GM12864 (cell line): ENCODE measurements around the gene GP1BB.

Experiments
- DNase-seq: peaks from one replicate; pipeline ENCODE4 v3.0.0-alpha.2; 2011; ENCODE audit warnings: low read depth
- H3K4me3 ChIP-seq: 2 replicates; pipeline ENCODE4 v1.5.1; 2011; ENCODE audit warnings: mild to moderate bottlenecking, low read depth, low read length, control low read depth
- TF ChIP-seq, protein P1 (sequence below): IDR thresholded peaks from 2 replicates; pipeline ENCODE4 v1.5.1; 2011; ENCODE audit warnings: low read depth, mild to moderate bottlenecking, moderate library complexity, low read length, control low read depth, inconsistent platforms; ENCODE audit errors: missing control alignments

GP1BB gene

DNA sequence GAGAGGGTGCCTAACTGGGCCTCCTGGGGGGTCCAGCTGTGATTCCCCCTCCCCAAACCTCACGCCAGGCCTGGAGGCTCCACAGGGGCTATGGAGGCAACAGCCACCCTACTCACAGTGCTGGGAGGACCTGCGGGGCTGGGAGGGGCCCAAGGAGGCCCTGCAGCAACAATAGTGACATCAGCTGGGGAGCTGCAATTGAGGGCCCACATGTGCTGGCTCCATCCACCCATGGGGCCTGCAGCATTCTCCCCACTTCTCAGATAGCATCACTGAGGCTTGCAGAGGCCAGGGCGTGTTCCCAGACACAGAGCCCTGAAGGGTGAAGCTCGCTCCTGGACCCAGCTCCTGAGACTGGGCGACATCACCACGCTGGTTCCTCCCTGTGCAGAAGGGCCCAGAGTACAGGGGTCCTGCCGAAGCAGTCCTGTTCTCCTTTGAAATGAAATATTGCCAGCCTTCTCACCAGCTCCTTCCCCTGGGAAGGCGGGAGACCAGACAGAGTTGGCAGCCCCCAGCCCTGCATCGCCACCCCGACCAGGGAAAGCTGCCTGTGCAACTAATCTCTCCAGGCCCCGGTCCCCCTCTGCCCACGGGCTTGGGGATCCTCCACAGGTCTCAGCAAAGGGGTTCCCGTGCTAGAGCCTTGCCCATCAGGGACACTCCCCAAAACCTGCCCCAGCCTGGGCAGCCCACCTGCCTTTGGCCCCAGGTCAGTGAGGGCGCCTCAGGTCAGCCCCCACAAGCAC, 28.3 kb downstream of the GP1BB start:
- TF ChIP-seq, protein P1, sequence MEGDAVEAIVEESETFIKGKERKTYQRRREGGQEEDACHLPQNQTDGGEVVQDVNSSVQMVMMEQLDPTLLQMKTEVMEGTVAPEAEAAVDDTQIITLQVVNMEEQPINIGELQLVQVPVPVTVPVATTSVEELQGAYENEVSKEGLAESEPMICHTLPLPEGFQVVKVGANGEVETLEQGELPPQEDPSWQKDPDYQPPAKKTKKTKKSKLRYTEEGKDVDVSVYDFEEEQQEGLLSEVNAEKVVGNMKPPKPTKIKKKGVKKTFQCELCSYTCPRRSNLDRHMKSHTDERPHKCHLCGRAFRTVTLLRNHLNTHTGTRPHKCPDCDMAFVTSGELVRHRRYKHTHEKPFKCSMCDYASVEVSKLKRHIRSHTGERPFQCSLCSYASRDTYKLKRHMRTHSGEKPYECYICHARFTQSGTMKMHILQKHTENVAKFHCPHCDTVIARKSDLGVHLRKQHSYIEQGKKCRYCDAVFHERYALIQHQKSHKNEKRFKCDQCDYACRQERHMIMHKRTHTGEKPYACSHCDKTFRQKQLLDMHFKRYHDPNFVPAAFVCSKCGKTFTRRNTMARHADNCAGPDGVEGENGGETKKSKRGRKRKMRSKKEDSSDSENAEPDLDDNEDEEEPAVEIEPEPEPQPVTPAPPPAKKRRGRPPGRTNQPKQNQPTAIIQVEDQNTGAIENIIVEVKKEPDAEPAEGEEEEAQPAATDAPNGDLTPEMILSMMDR: no peak
- H3K4me3 ChIP-seq: no peak overlapping the region
- DNase-seq: no peak

DNA sequence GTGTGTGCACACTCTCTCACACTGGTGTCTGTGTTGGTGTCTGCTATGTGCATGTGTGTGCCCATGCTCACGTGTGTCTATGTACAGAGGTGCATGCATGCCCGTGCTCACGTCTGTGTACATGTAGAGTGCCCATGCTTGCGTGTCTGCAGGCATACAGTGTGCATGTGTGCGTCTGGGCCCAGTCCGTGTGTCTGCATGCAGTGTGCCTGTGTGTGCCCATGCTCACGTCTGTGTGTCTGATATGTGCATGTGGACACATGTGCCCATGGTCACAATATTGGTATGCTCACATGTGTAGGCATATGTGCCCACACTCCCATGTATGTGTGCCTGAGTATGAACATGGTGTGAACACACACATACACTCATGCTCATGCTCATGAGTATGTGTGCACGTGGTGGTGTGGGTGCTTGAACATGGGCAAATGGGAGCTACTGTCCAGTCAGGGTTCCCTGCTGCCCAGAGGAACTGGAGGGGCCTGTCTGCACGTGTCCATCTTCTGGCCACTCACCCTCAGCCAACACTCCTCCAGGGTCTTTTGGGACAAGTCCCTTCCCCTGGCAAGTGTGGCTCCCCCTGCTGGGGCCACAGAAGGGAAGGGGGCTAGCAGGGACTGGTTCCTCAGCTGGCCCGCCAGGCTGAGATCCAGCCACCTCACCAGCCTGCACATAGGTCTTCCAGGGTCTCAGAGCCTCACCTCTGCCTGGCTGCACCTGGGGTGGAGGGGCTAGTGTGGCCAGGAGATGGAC, 29.9 kb downstream of the GP1BB start:
- TF ChIP-seq, protein P1: peak; percentile 10
- no peak for DNase-seq
- no peak overlapping the region for H3K4me3 ChIP-seq

DNA sequence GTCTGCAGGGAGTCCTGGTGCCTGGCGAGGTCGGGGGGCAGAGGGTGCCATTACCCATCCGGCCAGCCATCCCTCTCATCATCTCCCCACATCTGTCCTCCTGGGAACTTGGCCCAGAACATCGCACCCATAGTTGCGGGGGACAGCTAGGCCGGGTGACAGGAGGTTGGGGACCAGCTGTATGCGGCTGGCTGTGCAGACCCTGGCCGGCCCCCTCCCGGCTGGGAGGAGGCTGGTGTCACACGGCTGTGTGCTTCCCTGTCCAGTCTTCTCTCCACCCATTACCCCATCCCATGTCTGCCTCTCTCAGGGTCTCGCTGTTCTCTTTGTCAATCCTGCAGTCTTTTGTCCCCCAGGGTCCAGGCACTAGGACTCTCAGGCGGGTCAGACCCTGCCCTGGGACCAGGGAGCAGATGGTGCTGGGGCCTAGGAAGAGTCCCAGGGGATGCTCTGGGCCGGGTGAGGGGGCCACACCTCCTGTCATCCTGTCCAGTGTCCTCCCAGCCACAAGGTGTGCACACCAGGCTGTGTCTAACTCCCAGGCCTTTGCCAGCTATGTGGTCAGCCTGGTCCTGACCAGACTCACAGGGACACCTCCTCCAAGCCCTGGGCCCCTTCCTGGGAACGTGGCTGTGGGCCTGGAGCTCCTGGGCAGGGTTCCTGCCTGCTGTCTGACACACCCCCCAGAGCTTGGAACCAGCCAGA, 30.8 kb downstream of the GP1BB start:
- no peak overlapping the region for H3K4me3 ChIP-seq
- no peak for DNase-seq
- TF ChIP-seq, protein P1: no peak

DNA sequence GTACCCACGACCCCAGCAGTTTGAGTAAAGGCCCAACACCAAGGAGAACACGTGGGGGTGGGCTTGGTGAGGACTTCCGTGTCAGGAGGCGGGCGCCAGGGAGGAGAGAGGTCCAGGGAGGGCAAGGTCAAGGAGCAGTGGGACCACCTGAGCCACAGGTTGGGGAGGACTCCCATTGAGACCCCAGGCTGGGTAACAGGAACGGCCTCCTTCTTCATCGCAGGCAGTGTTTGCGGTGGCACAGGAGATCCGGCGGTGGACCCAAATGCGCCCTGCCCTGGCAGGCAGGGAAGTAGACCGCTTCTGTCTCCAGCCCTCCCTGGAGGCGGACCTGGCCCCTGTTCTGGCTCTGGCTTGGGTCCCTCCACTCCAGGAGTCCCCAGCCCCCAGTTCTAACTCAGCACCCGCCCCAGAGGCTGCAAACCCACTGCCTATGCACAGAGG, 31.4 kb downstream of the GP1BB start:
- no peak overlapping the region for H3K4me3 ChIP-seq
- TF ChIP-seq, protein P1: no peak
- DNase-seq: no peak

DNA sequence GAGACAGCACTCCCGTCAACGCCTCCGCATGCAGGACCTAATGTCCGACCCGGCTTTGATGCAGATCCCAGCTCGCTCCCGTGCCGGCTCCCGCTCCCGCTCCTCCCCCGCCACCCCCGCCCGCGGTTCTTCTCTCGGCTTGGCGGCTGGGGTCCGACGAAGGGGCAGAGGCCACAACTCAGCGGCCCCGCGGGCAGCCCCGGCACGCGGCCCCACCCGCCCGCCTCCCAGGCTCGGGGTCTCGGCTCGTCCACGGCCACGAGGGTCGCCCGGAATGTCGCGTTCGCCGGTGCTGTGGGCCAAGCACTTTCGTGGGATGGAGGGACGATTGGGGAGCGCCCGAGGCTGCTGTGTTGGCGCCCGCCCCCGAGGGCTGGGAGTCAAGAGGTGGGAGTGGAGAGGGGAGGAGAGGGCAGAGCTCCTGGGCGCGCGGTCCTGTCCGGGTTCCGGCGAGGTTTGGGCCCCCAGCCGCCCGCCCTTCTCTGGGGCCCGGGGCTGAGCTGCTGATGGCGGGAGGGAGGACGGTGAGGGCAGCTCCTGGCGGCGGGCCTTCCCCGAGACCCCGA, 31.9 kb downstream of the GP1BB start:
- no peak for DNase-seq
- TF ChIP-seq, protein P1: no peak
- H3K4me3 ChIP-seq: no peak overlapping the region

DNA sequence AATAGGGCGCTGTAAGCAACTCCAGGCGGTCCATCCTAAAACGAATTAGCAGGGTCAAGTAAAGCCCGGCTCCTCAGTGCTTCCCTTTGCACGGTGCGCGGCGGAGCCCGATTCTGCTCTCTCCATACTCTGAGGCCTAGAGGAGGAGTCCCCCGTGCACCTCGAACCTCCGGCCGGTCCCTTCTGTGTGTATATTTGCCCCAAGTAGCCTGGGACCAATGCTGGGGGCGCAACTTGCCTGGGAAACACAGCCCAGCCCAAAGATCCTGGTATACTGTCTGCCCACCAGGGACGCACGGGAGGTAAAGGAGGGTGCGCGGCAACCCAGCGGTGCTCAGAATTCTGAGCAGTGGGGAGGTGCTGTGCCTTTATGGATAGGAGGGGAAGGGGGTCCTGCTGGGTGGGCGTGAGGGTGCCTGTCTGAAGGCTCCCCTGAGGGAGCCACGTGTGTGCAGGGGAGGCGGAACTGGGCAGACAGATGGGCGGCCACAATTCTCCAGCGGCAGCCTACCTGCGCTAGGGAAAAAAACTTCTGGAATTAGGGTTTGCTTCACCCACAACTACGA, 32.5 kb downstream of the GP1BB start:
- TF ChIP-seq, protein P1: no peak
- no peak for DNase-seq
- no peak overlapping the region for H3K4me3 ChIP-seq
